ENCODE results near the gene SRBD1. TPM values are rescaled to one million over a fixed set of nuclear protein-coding genes. Genes with fewer than 3 reads are reported as not detected.

Gene SRBD1
- polyA plus RNA-seq, 1 donor from 2014 or later, result 5.3 TPM

DNA sequence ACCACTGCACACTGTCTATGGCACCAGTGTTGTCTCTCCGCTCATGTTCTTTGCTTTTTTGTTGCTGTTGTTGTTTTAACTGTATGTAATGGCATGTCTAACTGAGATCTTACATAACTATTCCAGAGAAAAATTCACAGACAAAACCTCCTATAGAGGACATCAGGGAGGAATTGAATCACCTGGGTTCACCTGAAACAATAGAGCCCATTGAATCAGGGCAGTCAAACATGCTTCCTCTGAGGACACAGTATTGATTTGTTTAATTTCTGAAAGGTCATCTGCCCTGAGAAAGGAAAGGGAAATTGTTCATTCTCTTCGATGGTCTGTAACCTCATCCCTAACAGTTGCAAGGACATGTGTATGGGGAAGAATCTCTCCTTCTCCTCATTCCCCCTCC is 237.5 kb downstream of the SRBD1 start:
- H3K79me2 ChIP-seq (replicated peaks; ENCODE audit: insufficient read depth, low read length), result no peaks in the 10 kb centered on the region
- TF ChIP-seq EZH2 (IDR thresholded peaks at IDR 0.05; ENCODE audit: borderline replicate concordance, insufficient read depth, low read length, poor library complexity, severe bottlenecking) (no peak), RAD21 (conservative IDR thresholded peaks at IDR 0.05) (no peak), EP300 (conservative IDR thresholded peaks at IDR 0.05; ENCODE audit: poor library complexity, severe bottlenecking) (no peak)
- TF ChIP-seq, protein P1, sequence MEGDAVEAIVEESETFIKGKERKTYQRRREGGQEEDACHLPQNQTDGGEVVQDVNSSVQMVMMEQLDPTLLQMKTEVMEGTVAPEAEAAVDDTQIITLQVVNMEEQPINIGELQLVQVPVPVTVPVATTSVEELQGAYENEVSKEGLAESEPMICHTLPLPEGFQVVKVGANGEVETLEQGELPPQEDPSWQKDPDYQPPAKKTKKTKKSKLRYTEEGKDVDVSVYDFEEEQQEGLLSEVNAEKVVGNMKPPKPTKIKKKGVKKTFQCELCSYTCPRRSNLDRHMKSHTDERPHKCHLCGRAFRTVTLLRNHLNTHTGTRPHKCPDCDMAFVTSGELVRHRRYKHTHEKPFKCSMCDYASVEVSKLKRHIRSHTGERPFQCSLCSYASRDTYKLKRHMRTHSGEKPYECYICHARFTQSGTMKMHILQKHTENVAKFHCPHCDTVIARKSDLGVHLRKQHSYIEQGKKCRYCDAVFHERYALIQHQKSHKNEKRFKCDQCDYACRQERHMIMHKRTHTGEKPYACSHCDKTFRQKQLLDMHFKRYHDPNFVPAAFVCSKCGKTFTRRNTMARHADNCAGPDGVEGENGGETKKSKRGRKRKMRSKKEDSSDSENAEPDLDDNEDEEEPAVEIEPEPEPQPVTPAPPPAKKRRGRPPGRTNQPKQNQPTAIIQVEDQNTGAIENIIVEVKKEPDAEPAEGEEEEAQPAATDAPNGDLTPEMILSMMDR (IDR thresholded peaks at IDR 0.05; ENCODE audit: poor library complexity, severe bottlenecking), result no peak
- H3K4me3 ChIP-seq (ENCODE audit: low read length), result no peak overlapping the region
- no peaks in the 10 kb centered on the region for H3K36me3 ChIP-seq (ENCODE audit: insufficient read depth, low read length)
- no peaks in the 10 kb centered on the region for H3K9me2 ChIP-seq (ENCODE audit: insufficient read depth, low read length)
- H4K20me1 ChIP-seq (ENCODE audit: insufficient read depth), result no peaks in the 10 kb centered on the region
- H3K27me3 ChIP-seq (ENCODE audit: insufficient read depth, low read depth, low read length), result no peaks in the 10 kb centered on the region
- H3K4me2 ChIP-seq (ENCODE audit: low read length), result no peak overlapping the region
- no peak overlapping the region for H2AFZ ChIP-seq (ENCODE audit: low read depth, low read length)
- no peak overlapping the region for H3K9ac ChIP-seq (ENCODE audit: low read length)
- H3K9me3 ChIP-seq (ENCODE audit: low read length), result no peaks in the 10 kb centered on the region
- H3K27ac ChIP-seq (ENCODE audit: low read length), result no peak overlapping the region
- H3F3A ChIP-seq (ENCODE audit: insufficient read depth, low read length, poor library complexity, severe bottlenecking), result no peaks in the 10 kb centered on the region

DNA sequence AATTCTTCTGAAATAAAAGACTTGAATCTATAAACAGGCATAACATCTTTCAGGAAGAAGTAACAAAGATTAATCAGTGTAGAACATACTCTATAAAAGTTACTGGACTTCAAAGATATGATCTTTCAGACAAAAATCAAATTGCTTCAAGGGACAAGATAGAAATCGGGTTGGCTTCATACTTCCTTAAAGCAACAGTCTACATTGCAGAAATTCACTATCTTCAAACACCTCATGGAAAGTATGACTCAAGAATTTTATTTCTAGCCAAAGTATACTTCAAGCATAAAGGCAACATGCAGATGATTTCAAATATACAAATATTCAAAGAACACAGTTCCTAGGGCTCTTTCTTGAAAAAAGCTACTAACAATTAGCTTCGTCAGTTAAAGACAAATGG is 240.7 kb downstream of the SRBD1 start:
- TF ChIP-seq POLR2AphosphoS5 (IDR thresholded peaks at IDR 0.05) (no peak), TAF1 (IDR thresholded peaks at IDR 0.05; ENCODE audit: low read depth) (no peak), EZH2 (IDR thresholded peaks at IDR 0.05; ENCODE audit: borderline replicate concordance, insufficient read depth, low read length, poor library complexity, severe bottlenecking) (no peak), MXI1 (conservative IDR thresholded peaks at IDR 0.05; ENCODE audit: poor library complexity, severe bottlenecking) (no peak), RAD21 (conservative IDR thresholded peaks at IDR 0.05) (no peak)
- TF ChIP-seq, protein P2, sequence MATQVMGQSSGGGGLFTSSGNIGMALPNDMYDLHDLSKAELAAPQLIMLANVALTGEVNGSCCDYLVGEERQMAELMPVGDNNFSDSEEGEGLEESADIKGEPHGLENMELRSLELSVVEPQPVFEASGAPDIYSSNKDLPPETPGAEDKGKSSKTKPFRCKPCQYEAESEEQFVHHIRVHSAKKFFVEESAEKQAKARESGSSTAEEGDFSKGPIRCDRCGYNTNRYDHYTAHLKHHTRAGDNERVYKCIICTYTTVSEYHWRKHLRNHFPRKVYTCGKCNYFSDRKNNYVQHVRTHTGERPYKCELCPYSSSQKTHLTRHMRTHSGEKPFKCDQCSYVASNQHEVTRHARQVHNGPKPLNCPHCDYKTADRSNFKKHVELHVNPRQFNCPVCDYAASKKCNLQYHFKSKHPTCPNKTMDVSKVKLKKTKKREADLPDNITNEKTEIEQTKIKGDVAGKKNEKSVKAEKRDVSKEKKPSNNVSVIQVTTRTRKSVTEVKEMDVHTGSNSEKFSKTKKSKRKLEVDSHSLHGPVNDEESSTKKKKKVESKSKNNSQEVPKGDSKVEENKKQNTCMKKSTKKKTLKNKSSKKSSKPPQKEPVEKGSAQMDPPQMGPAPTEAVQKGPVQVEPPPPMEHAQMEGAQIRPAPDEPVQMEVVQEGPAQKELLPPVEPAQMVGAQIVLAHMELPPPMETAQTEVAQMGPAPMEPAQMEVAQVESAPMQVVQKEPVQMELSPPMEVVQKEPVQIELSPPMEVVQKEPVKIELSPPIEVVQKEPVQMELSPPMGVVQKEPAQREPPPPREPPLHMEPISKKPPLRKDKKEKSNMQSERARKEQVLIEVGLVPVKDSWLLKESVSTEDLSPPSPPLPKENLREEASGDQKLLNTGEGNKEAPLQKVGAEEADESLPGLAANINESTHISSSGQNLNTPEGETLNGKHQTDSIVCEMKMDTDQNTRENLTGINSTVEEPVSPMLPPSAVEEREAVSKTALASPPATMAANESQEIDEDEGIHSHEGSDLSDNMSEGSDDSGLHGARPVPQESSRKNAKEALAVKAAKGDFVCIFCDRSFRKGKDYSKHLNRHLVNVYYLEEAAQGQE (IDR thresholded peaks at IDR 0.05; ENCODE audit: borderline replicate concordance), result no peak
- TF ChIP-seq, protein P1 (IDR thresholded peaks at IDR 0.05; ENCODE audit: poor library complexity, severe bottlenecking), result no peak
- Histone ChIP-seq H3K79me2 (replicated peaks; ENCODE audit: insufficient read depth, low read length) (no peaks in the 10 kb centered on the region), H3K9me3 (ENCODE audit: low read length) (no peaks in the 10 kb centered on the region), H3F3A (ENCODE audit: insufficient read depth, low read length, poor library complexity, severe bottlenecking) (no peaks in the 10 kb centered on the region), H3K27me3 (ENCODE audit: insufficient read depth, low read depth, low read length) (no peaks in the 10 kb centered on the region), H3K27ac (ENCODE audit: low read length) (no peak overlapping the region), H3K4me2 (ENCODE audit: low read length) (no peak overlapping the region), H2AFZ (ENCODE audit: low read depth, low read length) (no peak overlapping the region), H3K9me2 (ENCODE audit: insufficient read depth, low read length) (no peaks in the 10 kb centered on the region), H4K20me1 (ENCODE audit: insufficient read depth) (no peaks in the 10 kb centered on the region), H3K9ac (ENCODE audit: low read length) (no peak overlapping the region), H3K36me3 (ENCODE audit: insufficient read depth, low read length) (no peaks in the 10 kb centered on the region), H3K4me3 (ENCODE audit: low read length) (no peak overlapping the region)

All from neural cell (in vitro differentiated cells).